ENCODE data around the gene GP9.

- no peak for TF ChIP-seq CTCF (IDR thresholded peaks at IDR 0.05)
- TF ChIP-seq EZH2phosphoT487 (IDR thresholded peaks at IDR 0.05; ENCODE audit: borderline replicate concordance, low read depth): no peak
These were observed 43.7 kb upstream of the GP9 start for GRCh38 chr3:129016720-129017483.
